GM12874 (cell line): Measurements from ENCODE around the gene MUC12.

Source experiments
- TF ChIP-seq, protein P1 (sequence below): IDR thresholded peaks from 2 replicates; pipeline ENCODE4 v1.5.1; 2011; ENCODE audit warnings: low read depth, mild to moderate bottlenecking, control low read depth, low read length, moderate library complexity; ENCODE audit not compliant: insufficient read depth

Gene MUC12

GRCh38 chr7:101066833-101067177, 97.4 kb downstream of the MUC12 start:
- TF ChIP-seq, protein P1, sequence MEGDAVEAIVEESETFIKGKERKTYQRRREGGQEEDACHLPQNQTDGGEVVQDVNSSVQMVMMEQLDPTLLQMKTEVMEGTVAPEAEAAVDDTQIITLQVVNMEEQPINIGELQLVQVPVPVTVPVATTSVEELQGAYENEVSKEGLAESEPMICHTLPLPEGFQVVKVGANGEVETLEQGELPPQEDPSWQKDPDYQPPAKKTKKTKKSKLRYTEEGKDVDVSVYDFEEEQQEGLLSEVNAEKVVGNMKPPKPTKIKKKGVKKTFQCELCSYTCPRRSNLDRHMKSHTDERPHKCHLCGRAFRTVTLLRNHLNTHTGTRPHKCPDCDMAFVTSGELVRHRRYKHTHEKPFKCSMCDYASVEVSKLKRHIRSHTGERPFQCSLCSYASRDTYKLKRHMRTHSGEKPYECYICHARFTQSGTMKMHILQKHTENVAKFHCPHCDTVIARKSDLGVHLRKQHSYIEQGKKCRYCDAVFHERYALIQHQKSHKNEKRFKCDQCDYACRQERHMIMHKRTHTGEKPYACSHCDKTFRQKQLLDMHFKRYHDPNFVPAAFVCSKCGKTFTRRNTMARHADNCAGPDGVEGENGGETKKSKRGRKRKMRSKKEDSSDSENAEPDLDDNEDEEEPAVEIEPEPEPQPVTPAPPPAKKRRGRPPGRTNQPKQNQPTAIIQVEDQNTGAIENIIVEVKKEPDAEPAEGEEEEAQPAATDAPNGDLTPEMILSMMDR, result no peak

GRCh38 chr7:101068401-101068800, 99.0 kb downstream of the MUC12 start:
- TF ChIP-seq, protein P1, result no peak
